H1 (cell line): Measurements from ENCODE around the gene RNF26. TPM values are rescaled to one million over a fixed set of nuclear protein-coding genes. Genes with fewer than 3 reads are reported as not detected.

ENCODE experiments used
- CTCF ChIA-PET: fragments of 300-600 bp; sonication (Branson Sonifier 250); formaldehyde crosslinking; loops from one replicate; lab custom pipeline; 2021; ENCODE audit not compliant: partially characterized antibody; lab: Charles Lee
- POLR2A ChIA-PET: fragments of 300-600 bp; sonication (Branson Sonifier 250); formaldehyde crosslinking; loops from one replicate; lab custom pipeline; 2021; ENCODE audit warnings: inconsistent platforms; ENCODE audit not compliant: partially characterized antibody; lab: Charles Lee
- DNase-seq, 2 experiments: peaks; one replicate each; pipeline versions ENCODE4 v3.0.0 to v3.0.0-alpha.2; 2010 to 2022; ENCODE audit warnings: low spot score in 2 of 2, low read depth in 1 of 2, mixed read lengths in 1 of 2
- FAIRE-seq: peaks from 2 replicates; lab custom pipeline; 2011; peaks lifted over from hg19 to GRCh38; lab: Jason Lieb, UNC
- H2AFZ ChIP-seq: 2 replicates; pipeline ENCODE4 v1.8.1; 2012; ENCODE audit warnings: low read length, inconsistent platforms
- H2AK5ac ChIP-seq: 2 replicates; pipeline ENCODE4 v1.6.1; 2013; ENCODE audit warnings: low read depth, low read length
- H2BK120ac ChIP-seq: replicated peaks from 2 replicates; pipeline ENCODE3; 2013; ENCODE audit warnings: low read depth, low read length, inconsistent platforms
- H2BK12ac ChIP-seq: 2 replicates; pipeline ENCODE4 v1.6.1; 2013; ENCODE audit warnings: low read depth, low read length
- H2BK15ac ChIP-seq: 2 replicates; pipeline ENCODE4 v1.6.1; 2013; ENCODE audit warnings: low read length
- H2BK20ac ChIP-seq: 2 replicates; pipeline ENCODE4 v1.6.1; 2013; ENCODE audit warnings: low read length
- H2BK5ac ChIP-seq: 2 replicates; pipeline ENCODE4 v1.6.1; 2013; ENCODE audit warnings: low read depth, low read length
- H3K14ac ChIP-seq: 2 replicates; pipeline ENCODE4 v1.6.1; 2013; ENCODE audit warnings: inconsistent platforms; ENCODE audit not compliant: insufficient read length
- H3K18ac ChIP-seq: 2 replicates; pipeline ENCODE4 v1.6.1; 2013; ENCODE audit warnings: low read length; ENCODE audit errors: extremely low read depth
- H3K23ac ChIP-seq: 2 replicates; pipeline ENCODE4 v1.6.1; 2013; ENCODE audit warnings: inconsistent platforms; ENCODE audit not compliant: insufficient read length
- H3K23me2 ChIP-seq: 2 replicates; pipeline ENCODE4 v1.6.1; 2013; ENCODE audit warnings: low read depth, low read length
- H3K27ac ChIP-seq: 2 replicates; pipeline ENCODE4 v1.6.1; 2011; ENCODE audit warnings: low read depth, low read length, inconsistent platforms
- H3K27me3 ChIP-seq, 4 experiments: replicated peaks in 1 of 4; 1 replicate in 1 of 4; 2 replicates in 3 of 4; pipeline versions ENCODE4 v1.6.1 to v1.8.1; 2011 to 2013; ENCODE audit warnings: low read length in 3 of 4, mild to moderate bottlenecking in 3 of 4, inconsistent platforms in 2 of 4, mixed read lengths in 2 of 4, moderate library complexity in 1 of 4; ENCODE audit not compliant: control insufficient read depth in 3 of 4, insufficient read depth in 3 of 4; ENCODE audit errors: extremely low read depth in 1 of 4
- H3K36me3 ChIP-seq, 4 experiments: 2 replicates each; pipeline versions ENCODE4 v1.6.1 to v1.8.1; 2011 to 2013; ENCODE audit warnings: mild to moderate bottlenecking in 4 of 4, low read length in 3 of 4, moderate library complexity in 2 of 4, control low read depth in 1 of 4, inconsistent platforms in 1 of 4; ENCODE audit not compliant: insufficient read depth in 4 of 4, control insufficient read depth in 2 of 4
- H3K4ac ChIP-seq: replicated peaks from 2 replicates; pipeline ENCODE3; 2013; ENCODE audit warnings: low read length, low read depth, mixed read lengths, inconsistent platforms; ENCODE audit not compliant: insufficient read length
- H3K4me1 ChIP-seq, 4 experiments: replicated peaks in 1 of 4; 1 replicate in 1 of 4; 2 replicates in 3 of 4; pipeline versions ENCODE4 v1.6.1 to v1.8.1; 2011 to 2013; ENCODE audit warnings: low read length in 3 of 4, inconsistent platforms in 2 of 4, mixed read lengths in 1 of 4; ENCODE audit not compliant: insufficient read depth in 4 of 4, control insufficient read depth in 3 of 4
- H3K4me2 ChIP-seq, 2 experiments: 2 replicates each; pipeline versions ENCODE4 v1.6.1 to v1.8.1; 2011 to 2013; ENCODE audit warnings: low read depth in 2 of 2, low read length in 2 of 2, control low read depth in 1 of 2, inconsistent platforms in 1 of 2, mild to moderate bottlenecking in 1 of 2; ENCODE audit not compliant: insufficient read depth in 1 of 2
- H3K4me3 ChIP-seq, 4 experiments: fragments of 200-600, 300-600 bp in 1 of 4; sonication (generic), shearing (Covaris generic), sonication (Bioruptor Twin) in 1 of 4; 2 replicates each; pipeline versions ENCODE4 v1.5.1 to v1.8.1; 2011 to 2016; ENCODE audit warnings: low read length in 4 of 4, low read depth in 3 of 4, control low read depth in 2 of 4, inconsistent platforms in 2 of 4, mild to moderate bottlenecking in 2 of 4, mixed read lengths in 1 of 4, moderate library complexity in 1 of 4; ENCODE audit not compliant: insufficient read depth in 2 of 4; ENCODE audit errors: extremely low read depth in 1 of 4
- H3K56ac ChIP-seq: replicated peaks from 2 replicates; pipeline ENCODE3; 2013; ENCODE audit warnings: low read depth, mild to moderate bottlenecking, mixed read lengths, low read length, inconsistent platforms; ENCODE audit not compliant: insufficient read length
- H3K79me1 ChIP-seq: 2 replicates; pipeline ENCODE4 v1.6.1; 2013; ENCODE audit warnings: low read depth, low read length, control low read depth
- H3K79me2 ChIP-seq, 2 experiments: 2 replicates each; pipeline versions ENCODE4 v1.6.1 to v1.8.1; 2012 to 2013; ENCODE audit warnings: low read length in 2 of 2, mild to moderate bottlenecking in 2 of 2, inconsistent platforms in 1 of 2; ENCODE audit not compliant: insufficient read depth in 2 of 2, control insufficient read depth in 1 of 2
- H3K9ac ChIP-seq, 4 experiments: replicated peaks in 1 of 4; 1 replicate in 1 of 4; 2 replicates in 3 of 4; pipeline versions ENCODE4 v1.6.1 to v1.8.1; 2011 to 2013; ENCODE audit warnings: low read depth in 3 of 4, low read length in 3 of 4, control low read depth in 2 of 4, mild to moderate bottlenecking in 2 of 4, moderate library complexity in 2 of 4, inconsistent platforms in 1 of 4; ENCODE audit errors: extremely low read depth in 1 of 4
- H3K9me3 ChIP-seq, 2 experiments: 2 replicates each; pipeline versions ENCODE4 v1.6.1 to v1.8.1; 2012 to 2013; ENCODE audit warnings: mild to moderate bottlenecking in 2 of 2, moderate library complexity in 2 of 2, control low read depth in 1 of 2, inconsistent platforms in 1 of 2, low read depth in 1 of 2, low read length in 1 of 2, mixed read lengths in 1 of 2; ENCODE audit not compliant: insufficient read depth in 2 of 2
- H4K20me1 ChIP-seq, 2 experiments: replicated peaks in 1 of 2; 2 replicates each; pipeline versions ENCODE3 to v1.8.1; 2011 to 2013; ENCODE audit warnings: inconsistent platforms in 2 of 2, low read length in 2 of 2, mild to moderate bottlenecking in 1 of 2; ENCODE audit not compliant: insufficient read depth in 2 of 2, control insufficient read depth in 1 of 2
- H4K5ac ChIP-seq: 2 replicates; pipeline ENCODE4 v1.6.1; 2013; ENCODE audit warnings: low read length, low read depth, mixed read lengths, inconsistent platforms; ENCODE audit not compliant: insufficient read length
- H4K8ac ChIP-seq: 2 replicates; pipeline ENCODE4 v1.8.0; 2013; ENCODE audit warnings: mild to moderate bottlenecking, moderate library complexity, low read length, inconsistent platforms; ENCODE audit not compliant: insufficient read depth; ENCODE audit errors: extremely low read depth
- H4K91ac ChIP-seq: replicated peaks from 2 replicates; pipeline ENCODE3; 2013; ENCODE audit warnings: low read length, mixed read lengths, inconsistent platforms; ENCODE audit not compliant: insufficient read length
- CBX5 ChIP-seq: fragments of 300-800, 300-1000 bp; sonication (generic); IDR thresholded peaks from 2 replicates; pipeline ENCODE4 v1.7.1; 2016; ENCODE audit warnings: antibody characterized with exemption, low read length, low read depth
- CREB1 ChIP-seq: IDR thresholded peaks from 2 replicates; pipeline ENCODE4 v1.6.1; 2012; ENCODE audit warnings: inconsistent platforms
- CTBP2 ChIP-seq: IDR thresholded peaks from 2 replicates; pipeline ENCODE4 v1.7.0; 2011; ENCODE audit warnings: borderline replicate concordance, mild to moderate bottlenecking, moderate library complexity, mixed read lengths, low read length; ENCODE audit not compliant: insufficient read depth, insufficient read length
- E2F6 ChIP-seq: IDR thresholded peaks from 2 replicates; pipeline ENCODE4 v1.6.1; 2012; ENCODE audit warnings: inconsistent platforms
- KDM5A ChIP-seq: fragments of 200-600 bp; IDR thresholded peaks from 2 replicates; pipeline ENCODE4 v1.7.1; 2012; ENCODE audit warnings: mild to moderate bottlenecking, low read length, inconsistent platforms, mixed read lengths
- RBBP5 ChIP-seq: IDR thresholded peaks from 2 replicates; pipeline ENCODE4 v1.7.1; 2012; ENCODE audit warnings: low read depth, mild to moderate bottlenecking, inconsistent platforms, low read length, moderate library complexity, borderline replicate concordance
- RFX5 ChIP-seq: IDR thresholded peaks from 2 replicates; pipeline ENCODE4 v1.6.1; 2011; ENCODE audit warnings: low read depth, low read length, improper control_type of control experiment, borderline replicate concordance
- RNF2 ChIP-seq: fragments of 200-900, 300-1000 bp; sonication (generic); IDR thresholded peaks from 2 replicates; pipeline ENCODE4 v1.7.1; 2016; ENCODE audit warnings: borderline replicate concordance, low read depth, mild to moderate bottlenecking, antibody characterized with exemption, low read length; ENCODE audit not compliant: poor library complexity, severe bottlenecking; ENCODE audit errors: missing control alignments
- SAP30 ChIP-seq: fragments of 300-600 bp; sonication (generic); IDR thresholded peaks from 2 replicates; pipeline ENCODE4 v1.7.1; 2012; ENCODE audit warnings: low read length, moderate library complexity, mild to moderate bottlenecking, inconsistent platforms; ENCODE audit not compliant: insufficient read depth, insufficient replicate concordance
- SP2 ChIP-seq: IDR thresholded peaks from 2 replicates; pipeline ENCODE4 v1.6.1; 2012; ENCODE audit warnings: mild to moderate bottlenecking, low read length, inconsistent platforms
- TCF12 ChIP-seq: IDR thresholded peaks from 2 replicates; pipeline ENCODE4 v1.6.1; 2011; ENCODE audit warnings: low read depth, mild to moderate bottlenecking, low read length
- YY1 ChIP-seq: IDR thresholded peaks from 2 replicates; pipeline ENCODE4 v1.6.1; 2011; ENCODE audit warnings: low read depth, mild to moderate bottlenecking, low read length
- WGBS, 2 experiments: shearing (Covaris generic) in 1 of 2; methylation state at CpG; one replicate each; pipeline versions ENCODE4 v1.1.6 to v1.1.7; 2013 to 2015; ENCODE audit warnings: low lambda C conversion rate in 2 of 2, mixed read lengths in 2 of 2, inconsistent platforms in 1 of 2, low coverage in 1 of 2, missing lambda C conversion rate in 1 of 2; ENCODE audit not compliant: insufficient replicate concordance in 2 of 2, insufficient coverage in 1 of 2, insufficient read length in 1 of 2; ENCODE audit errors: extremely low coverage in 1 of 2, missing lambda C conversion rate in 1 of 2; 5-methylcytosine and 5-hydroxymethylcytosine counted together
- polyA plus RNA-seq, 7 experiments: library from polyadenylated mRNA; depleted of rRNA in 3 of 7; stranded (reverse) in 5 of 7; unstranded in 2 of 7; fragments of >200 nt in 5 of 7; fragments of 200-250 nt in 2 of 7; gene quantifications; 1 replicate in 5 of 7; 2 replicates in 1 of 7; 4 replicates in 1 of 7; pipeline versions ENCODE4 v1.2.1 to v1.2.3, GENCODE V29; 2011 to 2013; ENCODE audit warnings: missing spikeins in 2 of 7, mixed read lengths in 2 of 7
- total RNA-seq: library from RNA; stranded (reverse); fragmentation: NEBNext Ultra II Directional; extraction: Animal tissue kit (Norgen Biotek cat#: 25700); gene quantifications from 2 replicates; pipeline ENCODE4 v1.2.1, GENCODE V29; 2021

The RNF26 gene
- total and polyA plus RNA-seq, 2 of the 8 experiments (the other 6 are each of a cell fraction or from before 2014, with no cell fraction given): 82.7 to 84.0 TPM

GRCh38 chr11:119380827-119381180, 46.5 kb downstream of the RNF26 start:
- H3K4me3 ChIP-seq: peak overlapping the region; percentile 49 to 81 (median 64); a peak in 7 of 8 replicates
- H2AFZ ChIP-seq: peak overlapping the region; percentile 68; the same call in 1 of the 2 replicates
- H2BK5ac ChIP-seq: peak overlapping the region; percentile 71; the same call in 1 of the 2 replicates
- no peak overlapping the region for H3K4ac ChIP-seq
- WGBS, 2 experiments: 5% methylated on average over 10 of the region's 10 CpGs; no CpG with 5 or more reads in 1 of the 2 experiments
- no peaks in the 10 kb centered on the region for H3K9me3 ChIP-seq
- CTCF ChIA-PET: interaction anchor here (0.6 to 26.3 kb wide), 24 partner anchors 7 to 190 kb away, joined by 3 to 474 read pairs (median 6); partner anchors contain the start of genes C1QTNF5 and MFRP
- no peaks in the 10 kb centered on the region for H3K79me1 ChIP-seq
- 0 out of 2 replicates have a peak overlapping the region, but pooled peaks have one; percentile 3 for H2AK5ac ChIP-seq
- H2BK120ac ChIP-seq: no peak overlapping the region
- H2BK12ac ChIP-seq: peak overlapping the region; percentile 94; the same call in 1 of the 2 replicates
- H3K4me2 ChIP-seq: peak overlapping the region; percentile 88 to 97
- H3K27ac ChIP-seq: no peak overlapping the region
- H4K5ac ChIP-seq: peak overlapping the region; percentile 3
- peaks cover 0 to 12% (median 10%) of the 10 kb centered on the region in 4 experiments; a peak in 6 of 7 replicates for H3K27me3 ChIP-seq
- no peaks in the 10 kb centered on the region for H3K36me3 ChIP-seq
- H3K4me1 ChIP-seq: peaks cover 9 to 41% (median 35%) of the 10 kb centered on the region in 4 experiments
- H3K23ac ChIP-seq: no peak overlapping the region
- no peak overlapping the region for H4K8ac ChIP-seq
- H3K79me2 ChIP-seq: no peaks in the 10 kb centered on the region
- H3K18ac ChIP-seq: peak overlapping the region; percentile 96
- POLR2A ChIA-PET: interaction anchor here (0.9 to 2.9 kb wide), 8 partner anchors 9 to 58 kb away, joined by 3 to 12 read pairs (median 4); partner anchors contain the start of gene THY1
- peak overlapping the region; percentile 51; the same call in 1 of the 2 replicates for H2BK20ac ChIP-seq
- peak in 1 of 2 experiments; percentile 64 for DNase-seq
- no peak overlapping the region for H3K56ac ChIP-seq
- no peaks in the 10 kb centered on the region for H4K20me1 ChIP-seq
- H4K91ac ChIP-seq: peak overlapping the region; percentile 69
- peak overlapping the region; percentile 97 for H2BK15ac ChIP-seq
- peak overlapping the region in 1 of 4 experiments; percentile 4; a peak in 1 of 7 replicates for H3K9ac ChIP-seq
- H3K23me2 ChIP-seq: peaks cover 21% of the 10 kb centered on the region
- FAIRE-seq: no peak
- H3K14ac ChIP-seq: no peak overlapping the region
- TF ChIP-seq RBBP5: no peak
- no peak for TF ChIP-seq RNF2
- no peak for TF ChIP-seq SAP30
- TF ChIP-seq SP2: no peak
- no peak for TF ChIP-seq CREB1
- TF ChIP-seq YY1: no peak
- TF ChIP-seq CTBP2: no peak
- TF ChIP-seq RFX5: no peak
- no peak for TF ChIP-seq TCF12
- TF ChIP-seq CBX5: no peak
- peak; percentile 89 for TF ChIP-seq E2F6
- TF ChIP-seq KDM5A: no peak
